Right cardiac atrium (tissue), 5 donors: ENCODE measurements around the gene SDS. TPM values are rescaled to one million over a fixed set of nuclear protein-coding genes. Genes with fewer than 3 reads are reported as not detected.

ENCODE experiments used
- ATAC-seq, 2 donors: fragments of 200-7000 bp; cut with Tn5 transposase; one replicate each; pipeline versions ENCODE4 v1.8.0 to v1.9.1; 2020; ENCODE audit warnings: moderate library complexity in 2 of 2, mild to moderate bottlenecking in 1 of 2
- DNase-seq, 3 donors: peaks; one replicate each; pipeline ENCODE4 v3.0.0-alpha.2; 2020
- H3K27ac ChIP-seq: one replicate; pipeline ENCODE4 v1.5.1; 2013; ENCODE audit warnings: mild to moderate bottlenecking, low read length, control low read depth, moderate library complexity
- H3K27me3 ChIP-seq: one replicate; pipeline ENCODE4 v1.6.1; 2013; ENCODE audit not compliant: control insufficient read depth, insufficient read depth
- H3K4me1 ChIP-seq: one replicate; pipeline ENCODE4 v1.6.1; 2013; ENCODE audit warnings: low read length; ENCODE audit not compliant: control insufficient read depth, insufficient read depth
- H3K4me3 ChIP-seq: one replicate; pipeline ENCODE4 v1.5.1; 2013; ENCODE audit warnings: low read length, control low read depth
- H3K9me3 ChIP-seq: one replicate; pipeline ENCODE4 v1.6.1; 2013; ENCODE audit warnings: low read length; ENCODE audit not compliant: control insufficient read depth
- WGBS: extraction: QIAGEN DNeasy Blood & Tissue Kit; methylation state at CpG from one replicate; pipeline ENCODE4 v1.1.7; 2013; 5-methylcytosine and 5-hydroxymethylcytosine counted together
- intact Hi-C, 4 donors: fragments of 100-400 bp; cut with DNase I; formaldehyde crosslinking; loops; one replicate each; pipeline versions ENCODE4 v1.11.0 to v1.14.0; 2022 to 2023
- polyA plus RNA-seq: library from polyadenylated mRNA; stranded (reverse); fragments of 200-250 nt; gene quantifications from one replicate; pipeline ENCODE4 v1.2.3, GENCODE V29; 2013
- total RNA-seq, 4 donors: library from RNA; stranded (reverse); fragmentation: NEBNext Ultra II Directional; extraction: Animal tissue kit (Norgen Biotek cat#: 25700); gene quantifications; one replicate each; pipeline ENCODE4 v1.2.1, GENCODE V29; 2021
- donor health status: healthy with polysubstance abuse.
- donor health status: DM: no; HTN: yes; CAD: no.
- donor health status: DM: no; HTN: no; CAD: no.
- donor health status: DM: no; HTN: yes; CAD: no; lungs with severe emphysema.
- donor health status: DM: yes; HTN: yes; CAD: no.

Gene SDS
- total and polyA plus RNA-seq, 5 donors, result 0.26 to 0.58 (median 0.43) TPM; not detected in 1

GRCh38 chr12:113388351-113388750 lies 15.3 kb downstream of the SDS start:
- DNase-seq (no peak), ATAC-seq (no peak)
- no peak overlapping the region for H3K4me3 ChIP-seq
- no peaks in the 10 kb centered on the region for H3K4me1 ChIP-seq
- H3K9me3 ChIP-seq, result no peaks in the 10 kb centered on the region
- intact Hi-C loops, result no loop called here
- no peaks in the 10 kb centered on the region for H3K27me3 ChIP-seq
- H3K27ac ChIP-seq, result no peak overlapping the region
- WGBS, result 96% methylated on average over 14 of the region's 14 CpGs

GRCh38 chr12:113387631-113388030 lies 16.1 kb downstream of the SDS start:
- 96% methylated on average over 11 of the region's 11 CpGs for WGBS
- H3K9me3 ChIP-seq, result no peaks in the 10 kb centered on the region
- ATAC-seq (no peak), DNase-seq (no peak)
- no peaks in the 10 kb centered on the region for H3K27me3 ChIP-seq
- H3K4me3 ChIP-seq, result no peak overlapping the region
- H3K27ac ChIP-seq, result no peak overlapping the region
- intact Hi-C loops, result no loop called here
- H3K4me1 ChIP-seq, result no peaks in the 10 kb centered on the region

- Histone ChIP-seq H3K27ac (no peak overlapping the region), H3K9me3 (no peaks in the 10 kb centered on the region), H3K4me3 (no peak overlapping the region), H3K4me1 (no peaks in the 10 kb centered on the region), H3K27me3 (no peaks in the 10 kb centered on the region)
- intact Hi-C loops, result no loop called here
- ATAC-seq (no peak), DNase-seq (no peak)
- 95% methylated on average over 12 of the region's 12 CpGs for WGBS
These were observed 16.7 kb downstream of the SDS start for GRCh38 chr12:113386866-113387566.

- Histone ChIP-seq H3K27me3 (no peaks in the 10 kb centered on the region), H3K27ac (no peak overlapping the region), H3K4me3 (no peak overlapping the region), H3K9me3 (no peaks in the 10 kb centered on the region), H3K4me1 (no peaks in the 10 kb centered on the region)
- 93% methylated on average over 6 of the region's 6 CpGs for WGBS
- DNase-seq, result no peak
- no peak for ATAC-seq
- intact Hi-C loops, result no loop called here
These were observed 18.3 kb downstream of the SDS start for GRCh38 chr12:113385282-113385882.

GRCh38 chr12:113384778-113385177 lies 18.9 kb downstream of the SDS start:
- intact Hi-C loops, result no loop called here
- 89% methylated on average over 14 of the region's 14 CpGs for WGBS
- no peak overlapping the region for H3K4me3 ChIP-seq
- H3K4me1 ChIP-seq, result no peaks in the 10 kb centered on the region
- no peak overlapping the region for H3K27ac ChIP-seq
- no peaks in the 10 kb centered on the region for H3K27me3 ChIP-seq
- no peak for ATAC-seq
- DNase-seq, result no peak
- H3K9me3 ChIP-seq, result no peaks in the 10 kb centered on the region

- Histone ChIP-seq H3K27ac (no peak overlapping the region), H3K4me1 (no peaks in the 10 kb centered on the region), H3K9me3 (no peaks in the 10 kb centered on the region), H3K4me3 (no peak overlapping the region), H3K27me3 (no peaks in the 10 kb centered on the region)
- ATAC-seq (no peak), DNase-seq (no peak)
- intact Hi-C loops, result no loop called here
- WGBS, result 97% methylated on average over 4 of the region's 4 CpGs
These were observed 21.5 kb downstream of the SDS start for GRCh38 chr12:113382206-113382605.

- ATAC-seq, result no peak
- Histone ChIP-seq H3K9me3 (no peaks in the 10 kb centered on the region), H3K4me3 (no peak overlapping the region), H3K4me1 (no peaks in the 10 kb centered on the region), H3K27me3 (no peaks in the 10 kb centered on the region), H3K27ac (no peak overlapping the region)
- 78% methylated on average over 11 of the region's 11 CpGs for WGBS
- no peak for DNase-seq
- intact Hi-C loops, result no loop called here
These were observed 22.5 kb downstream of the SDS start for GRCh38 chr12:113381220-113381619.

- Histone ChIP-seq H3K4me3 (no peak overlapping the region), H3K9me3 (no peaks in the 10 kb centered on the region), H3K4me1 (no peaks in the 10 kb centered on the region), H3K27ac (no peak overlapping the region), H3K27me3 (no peaks in the 10 kb centered on the region)
- WGBS, result 88% methylated on average over 3 of the region's 3 CpGs
- no peak for ATAC-seq
- no peak for DNase-seq
- intact Hi-C loops, result no loop called here
These were observed 25.4 kb downstream of the SDS start for GRCh38 chr12:113378291-113378690.

- Histone ChIP-seq H3K9me3 (no peaks in the 10 kb centered on the region), H3K4me3 (no peak overlapping the region), H3K4me1 (no peaks in the 10 kb centered on the region), H3K27ac (no peak overlapping the region), H3K27me3 (no peaks in the 10 kb centered on the region)
- intact Hi-C loops, result no loop called here
- DNase-seq (no peak), ATAC-seq (no peak)
- WGBS, result 88% methylated on average over 4 of the region's 4 CpGs
These were observed 28.8 kb downstream of the SDS start for GRCh38 chr12:113374823-113375428.

GRCh38 chr12:113373969-113374368 lies 29.7 kb downstream of the SDS start:
- intact Hi-C loops, result no loop called here
- Histone ChIP-seq H3K27me3 (no peaks in the 10 kb centered on the region), H3K4me3 (no peak overlapping the region), H3K4me1 (no peaks in the 10 kb centered on the region), H3K27ac (no peak overlapping the region), H3K9me3 (no peaks in the 10 kb centered on the region)
- DNase-seq (no peak), ATAC-seq (no peak)
- 91% methylated on average over 3 of the region's 3 CpGs for WGBS

- Histone ChIP-seq H3K4me1 (no peaks in the 10 kb centered on the region), H3K27me3 (no peaks in the 10 kb centered on the region), H3K4me3 (no peak overlapping the region), H3K9me3 (no peaks in the 10 kb centered on the region), H3K27ac (no peak overlapping the region)
- ATAC-seq, result no peak
- intact Hi-C loops, result no loop called here
- WGBS, result 96% methylated on average over 3 of the region's 3 CpGs
- no peak for DNase-seq
These were observed 30.2 kb downstream of the SDS start for GRCh38 chr12:113373440-113373839.
